Neural cell (in vitro differentiated cells): ENCODE measurements around the gene NRARP. TPM values are rescaled to one million over a fixed set of nuclear protein-coding genes. Genes with fewer than 3 reads are reported as not detected.

ENCODE experiments used
- H2AFZ ChIP-seq: fragments of 200-600, 300-800 bp; sonication (generic), shearing (Covaris generic); 2 replicates; pipeline ENCODE4 v1.6.0; 2014; ENCODE audit warnings: low read depth, mild to moderate bottlenecking, antibody characterized with exemption, low read length, moderate library complexity
- H3F3A ChIP-seq: fragments of 200-600 bp; shearing (Covaris generic); 2 replicates; pipeline ENCODE4 v1.6.1; 2016; ENCODE audit warnings: mild to moderate bottlenecking, moderate library complexity, mixed read lengths, antibody characterized with exemption, low read length; ENCODE audit not compliant: insufficient read depth, poor library complexity, severe bottlenecking
- H3K27ac ChIP-seq: fragments of 200-600, 300-800 bp; sonication (generic), shearing (Covaris generic); 2 replicates; pipeline ENCODE4 v1.5.1; 2014; ENCODE audit warnings: mild to moderate bottlenecking, low read length, moderate library complexity
- H3K27me3 ChIP-seq: fragments of 300-800, 200-600 bp; sonication (generic), shearing (Covaris generic); 2 replicates; pipeline ENCODE4 v1.6.0; 2014; ENCODE audit warnings: mild to moderate bottlenecking, low read depth, low read length, moderate library complexity; ENCODE audit not compliant: insufficient read depth
- H3K36me3 ChIP-seq: fragments of 300-800, 200-600 bp; sonication (generic), shearing (Covaris generic); 2 replicates; pipeline ENCODE4 v1.5.1; 2014; ENCODE audit warnings: mild to moderate bottlenecking, antibody characterized with exemption, low read length, moderate library complexity; ENCODE audit not compliant: insufficient read depth
- H3K4me2 ChIP-seq: fragments of 300-800, 200-600 bp; sonication (generic), shearing (Covaris generic); 2 replicates; pipeline ENCODE4 v1.6.0; 2014; ENCODE audit warnings: mild to moderate bottlenecking, low read length
- H3K4me3 ChIP-seq: fragments of 300-800, 200-600 bp; sonication (generic), shearing (Covaris generic); 2 replicates; pipeline ENCODE4 v1.5.1; 2014; ENCODE audit warnings: mild to moderate bottlenecking, low read length, moderate library complexity
- H3K79me2 ChIP-seq: fragments of 200-600 bp; shearing (Covaris generic); replicated peaks from 2 replicates; pipeline ENCODE4 v1.6.0; 2014; ENCODE audit warnings: mild to moderate bottlenecking, low read length, moderate library complexity; ENCODE audit not compliant: insufficient read depth
- H3K9ac ChIP-seq: fragments of 300-800, 200-600 bp; sonication (generic), shearing (Covaris generic); 2 replicates; pipeline ENCODE4 v1.6.1; 2016; ENCODE audit warnings: mild to moderate bottlenecking, low read length, mixed read lengths
- H3K9me2 ChIP-seq: fragments of 200-600 bp; shearing (Covaris generic); 2 replicates; pipeline ENCODE4 v1.6.1; 2016; ENCODE audit warnings: mild to moderate bottlenecking, low read length, mixed read lengths; ENCODE audit not compliant: insufficient read depth
- H3K9me3 ChIP-seq: fragments of 200-600, 300-800 bp; sonication (generic), shearing (Covaris generic); 2 replicates; pipeline ENCODE4 v1.6.1; 2016; ENCODE audit warnings: mild to moderate bottlenecking, mixed run types, low read length, moderate library complexity, mixed read lengths
- H4K20me1 ChIP-seq: fragments of 200-600 bp; shearing (Covaris generic); 2 replicates; pipeline ENCODE4 v1.6.1; 2016; ENCODE audit warnings: mild to moderate bottlenecking, mixed run types; ENCODE audit not compliant: insufficient read depth
- CTCF ChIP-seq: fragments of 450-650 bp; IDR thresholded peaks from 2 replicates; pipeline ENCODE4 v1.5.1; 2014; ENCODE audit warnings: antibody characterized with exemption, mild to moderate bottlenecking, moderate library complexity; ENCODE audit not compliant: poor library complexity, severe bottlenecking
- EP300 ChIP-seq: fragments of 450-650 bp; conservative IDR thresholded peaks from 2 replicates; pipeline ENCODE4 v1.6.1; 2014; ENCODE audit warnings: antibody characterized with exemption, mild to moderate bottlenecking, moderate library complexity; ENCODE audit not compliant: poor library complexity, severe bottlenecking
- EZH2 ChIP-seq: fragments of 200-600, 300-800 bp; shearing (Covaris generic), sonication (generic); IDR thresholded peaks from 2 replicates; pipeline ENCODE4 v1.6.1; 2014; ENCODE audit warnings: antibody characterized with exemption, low read length, borderline replicate concordance, mild to moderate bottlenecking; ENCODE audit not compliant: insufficient read depth, poor library complexity, severe bottlenecking
- MXI1 ChIP-seq: fragments of 450-650 bp; conservative IDR thresholded peaks from 2 replicates; pipeline ENCODE4 v1.6.1; 2014; ENCODE audit warnings: antibody characterized with exemption, mild to moderate bottlenecking; ENCODE audit not compliant: poor library complexity, severe bottlenecking
- POLR2AphosphoS5 ChIP-seq: IDR thresholded peaks from 2 replicates; pipeline ENCODE4 v1.6.1; 2012
- RAD21 ChIP-seq: fragments of 450-650 bp; conservative IDR thresholded peaks from 2 replicates; pipeline ENCODE4 v1.6.1; 2014; ENCODE audit warnings: antibody characterized with exemption, mild to moderate bottlenecking, moderate library complexity
- SMC3 ChIP-seq: fragments of 450-650 bp; conservative IDR thresholded peaks from 2 replicates; pipeline ENCODE4 v1.6.1; 2014; ENCODE audit warnings: antibody characterized with exemption, mild to moderate bottlenecking, moderate library complexity; ENCODE audit not compliant: poor library complexity
- TAF1 ChIP-seq: IDR thresholded peaks from 2 replicates; pipeline ENCODE4 v1.6.1; 2012; ENCODE audit warnings: low read depth
- polyA plus RNA-seq: library from polyadenylated mRNA; depleted of rRNA; stranded (reverse); fragments of >200 nt; gene quantifications from 2 replicates; pipeline ENCODE4 v1.2.3, GENCODE V29; 2014
- TF ChIP-seq, protein P1 (sequence below): IDR thresholded peaks from 2 replicates; pipeline ENCODE4 v1.6.1; 2012; ENCODE audit warnings: borderline replicate concordance

Gene NRARP
- polyA plus RNA-seq, 1 donor from 2014 or later: 2.3 TPM

DNA sequence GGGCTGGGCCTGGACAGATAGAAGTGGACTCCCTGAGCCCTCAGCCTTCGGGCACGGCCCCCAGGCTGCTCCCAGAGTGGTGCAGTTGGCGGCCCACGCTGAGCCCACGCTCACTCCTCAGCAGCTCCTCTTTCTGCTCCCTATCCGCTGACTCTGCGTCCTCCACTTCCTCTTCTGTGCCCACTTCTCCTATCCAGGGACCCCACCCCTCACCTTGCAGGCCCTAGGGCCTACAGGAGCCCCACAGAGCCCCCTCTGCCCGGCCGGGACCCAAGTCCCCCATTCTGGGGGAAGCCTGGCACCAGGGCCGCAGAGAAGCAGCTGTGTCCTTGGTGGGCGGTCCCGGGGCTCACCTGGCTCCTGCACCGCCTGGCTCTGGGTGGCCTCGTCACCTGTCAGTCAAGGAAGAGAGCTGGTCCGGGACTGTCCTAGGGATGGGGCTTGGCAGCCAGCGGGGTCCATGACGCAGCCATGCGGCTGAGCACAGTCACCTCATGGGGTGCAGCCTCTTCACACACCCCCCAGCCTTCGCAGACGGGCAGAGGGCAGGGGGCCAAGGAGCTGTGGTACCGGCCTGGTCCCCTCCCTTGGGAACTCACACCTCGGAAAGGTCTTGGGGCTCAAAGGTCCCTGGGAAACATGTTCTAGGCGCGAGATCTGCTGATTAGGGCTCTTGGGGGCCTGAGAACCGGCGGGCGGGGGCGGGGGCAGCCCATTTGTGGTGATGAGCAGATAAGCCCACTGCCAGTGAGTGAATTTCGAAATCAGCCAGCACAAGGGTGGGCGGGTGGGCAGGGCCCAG is 5.4 kb upstream of the NRARP start:
- H3K79me2 ChIP-seq: no peaks in the 10 kb centered on the region
- no peaks in the 10 kb centered on the region for H4K20me1 ChIP-seq
- no peak overlapping the region for H2AFZ ChIP-seq
- H3K27ac ChIP-seq: no peak overlapping the region
- H3K4me2 ChIP-seq: no peak overlapping the region
- no peaks in the 10 kb centered on the region for H3K9me2 ChIP-seq
- TF ChIP-seq SMC3: no peak
- no peak for TF ChIP-seq TAF1
- no peak for TF ChIP-seq EP300
- no peak for TF ChIP-seq POLR2AphosphoS5
- TF ChIP-seq RAD21: no peak
- TF ChIP-seq, protein P1, sequence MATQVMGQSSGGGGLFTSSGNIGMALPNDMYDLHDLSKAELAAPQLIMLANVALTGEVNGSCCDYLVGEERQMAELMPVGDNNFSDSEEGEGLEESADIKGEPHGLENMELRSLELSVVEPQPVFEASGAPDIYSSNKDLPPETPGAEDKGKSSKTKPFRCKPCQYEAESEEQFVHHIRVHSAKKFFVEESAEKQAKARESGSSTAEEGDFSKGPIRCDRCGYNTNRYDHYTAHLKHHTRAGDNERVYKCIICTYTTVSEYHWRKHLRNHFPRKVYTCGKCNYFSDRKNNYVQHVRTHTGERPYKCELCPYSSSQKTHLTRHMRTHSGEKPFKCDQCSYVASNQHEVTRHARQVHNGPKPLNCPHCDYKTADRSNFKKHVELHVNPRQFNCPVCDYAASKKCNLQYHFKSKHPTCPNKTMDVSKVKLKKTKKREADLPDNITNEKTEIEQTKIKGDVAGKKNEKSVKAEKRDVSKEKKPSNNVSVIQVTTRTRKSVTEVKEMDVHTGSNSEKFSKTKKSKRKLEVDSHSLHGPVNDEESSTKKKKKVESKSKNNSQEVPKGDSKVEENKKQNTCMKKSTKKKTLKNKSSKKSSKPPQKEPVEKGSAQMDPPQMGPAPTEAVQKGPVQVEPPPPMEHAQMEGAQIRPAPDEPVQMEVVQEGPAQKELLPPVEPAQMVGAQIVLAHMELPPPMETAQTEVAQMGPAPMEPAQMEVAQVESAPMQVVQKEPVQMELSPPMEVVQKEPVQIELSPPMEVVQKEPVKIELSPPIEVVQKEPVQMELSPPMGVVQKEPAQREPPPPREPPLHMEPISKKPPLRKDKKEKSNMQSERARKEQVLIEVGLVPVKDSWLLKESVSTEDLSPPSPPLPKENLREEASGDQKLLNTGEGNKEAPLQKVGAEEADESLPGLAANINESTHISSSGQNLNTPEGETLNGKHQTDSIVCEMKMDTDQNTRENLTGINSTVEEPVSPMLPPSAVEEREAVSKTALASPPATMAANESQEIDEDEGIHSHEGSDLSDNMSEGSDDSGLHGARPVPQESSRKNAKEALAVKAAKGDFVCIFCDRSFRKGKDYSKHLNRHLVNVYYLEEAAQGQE: no peak
- no peak for TF ChIP-seq MXI1
- TF ChIP-seq EZH2: no peak
- TF ChIP-seq CTCF: no peak
- H3K27me3 ChIP-seq: no peaks in the 10 kb centered on the region
- H3K4me3 ChIP-seq: no peak overlapping the region
- no peaks in the 10 kb centered on the region for H3F3A ChIP-seq
- no peaks in the 10 kb centered on the region for H3K36me3 ChIP-seq
- no peak overlapping the region for H3K9ac ChIP-seq
- no peaks in the 10 kb centered on the region for H3K9me3 ChIP-seq

DNA sequence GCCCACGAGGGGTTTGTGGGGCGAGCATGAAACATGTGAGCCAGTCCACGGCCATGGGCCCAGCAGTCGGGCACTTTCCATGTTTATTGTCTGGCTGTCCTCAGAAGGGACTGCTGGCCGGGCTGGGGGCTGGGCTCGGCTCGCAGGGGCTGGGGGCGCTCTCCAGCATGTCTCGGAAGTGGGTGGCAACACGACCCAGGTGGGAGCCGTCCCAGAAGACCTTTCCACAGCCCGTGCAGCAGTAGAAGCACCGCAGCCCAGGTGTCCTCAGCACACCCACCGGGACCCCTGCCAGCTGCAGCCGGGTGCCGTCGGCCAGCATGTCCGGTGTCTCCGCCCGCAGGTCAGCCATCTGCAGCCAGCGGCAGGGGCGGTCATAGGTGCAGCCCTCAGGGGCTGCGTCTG is 4.8 kb upstream of the NRARP start:
- no peak overlapping the region for H2AFZ ChIP-seq
- H3K36me3 ChIP-seq: no peaks in the 10 kb centered on the region
- H3F3A ChIP-seq: no peaks in the 10 kb centered on the region
- no peak overlapping the region for H3K4me2 ChIP-seq
- no peak for TF ChIP-seq EP300
- no peak for TF ChIP-seq RAD21
- no peak for TF ChIP-seq POLR2AphosphoS5
- TF ChIP-seq MXI1: no peak
- TF ChIP-seq EZH2: no peak
- TF ChIP-seq SMC3: no peak
- TF ChIP-seq CTCF: no peak
- TF ChIP-seq, protein P1: no peak
- TF ChIP-seq TAF1: no peak
- no peak overlapping the region for H3K27ac ChIP-seq
- H3K9me3 ChIP-seq: no peaks in the 10 kb centered on the region
- no peak overlapping the region for H3K9ac ChIP-seq
- no peaks in the 10 kb centered on the region for H3K79me2 ChIP-seq
- no peak overlapping the region for H3K4me3 ChIP-seq
- no peaks in the 10 kb centered on the region for H4K20me1 ChIP-seq
- no peaks in the 10 kb centered on the region for H3K27me3 ChIP-seq
- no peaks in the 10 kb centered on the region for H3K9me2 ChIP-seq
